HuH-7 (cell line): ENCODE data around the gene BRWD1.
"Not testable (repeated sequence)": the region's sequence is repeated elsewhere in the genome, so short reads cannot be mapped to it uniquely, and the experiment has no call there.

Source experiments
- DNase-seq: peaks from one replicate; pipeline ENCODE4 v3.0.0; 2011; ENCODE audit warnings: low spot score

The BRWD1 gene

GRCh38 chr21:39173716-39174680, 139.4 kb downstream of the BRWD1 start:
- DNase-seq: no peak

DNA sequence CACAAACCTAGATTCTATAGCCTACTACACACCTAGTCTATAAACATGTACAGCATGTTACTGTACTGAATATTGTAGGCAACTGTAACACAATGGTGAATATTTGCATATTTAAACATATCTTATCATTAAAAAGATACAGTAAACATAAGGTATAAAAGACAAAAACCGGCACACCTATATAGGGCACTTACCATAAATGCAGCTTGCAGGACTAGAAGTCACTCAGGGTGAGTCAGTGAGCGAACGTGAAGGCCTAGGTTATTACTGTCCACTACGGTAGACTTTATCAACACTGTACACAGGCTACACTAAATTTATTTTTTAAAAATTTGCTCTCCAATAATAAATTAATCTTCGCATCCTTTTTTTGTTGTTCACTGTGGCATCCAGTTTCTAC, 143.5 kb downstream of the BRWD1 start:
- no peak for DNase-seq

GRCh38 chr21:39168800-39169199, 144.6 kb downstream of the BRWD1 start:
- DNase-seq: no peak

GRCh38 chr21:39164523-39164922, 148.9 kb downstream of the BRWD1 start:
- no peak for DNase-seq

DNA sequence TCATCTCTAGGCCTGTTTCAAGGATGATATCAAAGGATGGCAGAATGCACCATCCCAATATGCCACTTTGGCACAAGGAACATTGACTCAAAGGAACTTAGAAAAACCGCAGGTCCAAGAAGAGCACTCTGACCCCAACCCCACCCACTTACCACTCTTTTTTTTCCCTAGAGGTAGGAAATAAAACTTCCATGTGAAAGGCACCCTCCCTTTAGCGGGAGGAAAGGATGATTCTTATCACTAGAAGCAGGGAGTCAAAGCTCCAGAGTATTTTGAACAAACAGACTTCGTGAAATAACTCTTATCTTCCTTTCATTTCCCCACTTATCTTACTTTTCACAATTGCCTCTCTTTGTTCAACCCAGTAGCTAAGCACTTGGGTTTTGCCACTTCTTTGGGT, 152.4 kb downstream of the BRWD1 start:
- no peak for DNase-seq

DNA sequence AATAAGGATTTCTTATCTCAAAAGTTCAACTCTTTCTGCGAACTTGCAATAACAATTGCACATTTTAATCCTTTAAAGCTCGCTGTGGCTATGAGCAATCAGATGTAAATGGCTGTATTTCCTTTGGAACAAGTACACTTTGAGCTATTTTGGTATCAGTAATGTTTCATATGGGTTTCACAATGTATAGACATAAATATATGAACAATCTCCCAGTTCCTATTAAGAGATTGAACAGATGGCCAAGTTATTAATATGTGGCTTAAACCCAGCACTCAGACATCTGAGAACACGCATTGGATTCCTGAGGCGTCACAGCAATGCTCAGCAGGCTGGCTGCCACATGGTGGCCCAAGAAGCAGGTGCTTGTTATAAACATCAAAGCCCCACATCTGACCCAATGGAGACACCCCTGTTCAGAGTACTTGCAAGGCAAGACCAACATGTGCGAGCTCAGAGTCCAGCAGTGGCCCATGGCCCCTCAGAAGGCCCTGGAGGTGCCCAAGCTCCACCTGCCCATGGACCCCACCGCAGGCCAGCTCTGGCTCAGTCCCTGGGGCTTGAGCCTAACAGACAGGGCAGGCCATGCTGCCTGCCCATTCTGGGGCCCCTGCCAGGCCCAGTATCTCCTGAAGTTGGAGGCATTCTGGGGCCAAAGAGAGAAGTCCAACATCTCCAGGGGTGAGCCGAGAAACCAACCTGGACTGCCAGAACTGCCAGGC, 153.9 kb downstream of the BRWD1 start:
- DNase-seq: no peak

- DNase-seq: not testable (repeated sequence)
Measured at GRCh38 chr21:39157241-39157640, 156.2 kb downstream of the BRWD1 start.

DNA sequence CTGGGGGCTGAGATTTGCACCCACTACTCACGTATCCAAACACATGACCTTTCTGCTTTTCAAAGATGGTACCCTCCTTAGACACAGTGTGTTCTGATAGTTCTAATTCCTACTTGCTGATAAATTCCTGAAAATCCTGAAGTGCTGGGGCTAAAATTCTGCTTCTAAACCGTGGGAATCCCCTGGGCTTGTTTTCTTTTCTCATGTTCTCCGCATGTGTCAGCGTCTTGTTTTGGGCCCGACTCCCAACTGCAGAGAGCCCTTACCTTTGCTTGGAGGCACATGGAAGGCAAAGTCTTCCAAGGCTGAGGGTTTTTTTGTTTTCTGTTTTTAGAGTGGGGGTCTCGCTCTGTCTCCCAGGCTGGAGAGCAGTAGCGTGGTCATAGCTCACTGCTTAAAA, 157.4 kb downstream of the BRWD1 start:
- no peak for DNase-seq

DNA sequence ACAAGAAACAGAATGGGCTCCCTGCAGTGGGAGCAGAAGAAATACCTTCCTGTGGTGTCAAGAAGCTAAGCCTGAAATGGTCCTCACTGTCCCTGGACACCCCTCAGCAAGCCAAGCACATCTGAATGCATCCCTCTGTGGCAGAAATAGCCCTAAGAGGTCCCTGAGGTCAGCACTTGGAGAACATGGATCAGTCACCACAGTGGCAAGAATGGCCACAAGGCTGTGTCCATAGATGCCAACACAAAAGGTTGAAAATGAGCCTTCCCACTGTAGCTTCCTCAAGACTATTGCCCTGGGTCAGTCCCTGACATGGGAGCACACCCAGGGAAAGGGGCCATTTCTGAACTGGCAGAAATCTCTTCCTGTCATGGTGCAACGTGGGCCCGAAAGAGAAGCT, 157.9 kb downstream of the BRWD1 start:
- DNase-seq: no peak

DNA sequence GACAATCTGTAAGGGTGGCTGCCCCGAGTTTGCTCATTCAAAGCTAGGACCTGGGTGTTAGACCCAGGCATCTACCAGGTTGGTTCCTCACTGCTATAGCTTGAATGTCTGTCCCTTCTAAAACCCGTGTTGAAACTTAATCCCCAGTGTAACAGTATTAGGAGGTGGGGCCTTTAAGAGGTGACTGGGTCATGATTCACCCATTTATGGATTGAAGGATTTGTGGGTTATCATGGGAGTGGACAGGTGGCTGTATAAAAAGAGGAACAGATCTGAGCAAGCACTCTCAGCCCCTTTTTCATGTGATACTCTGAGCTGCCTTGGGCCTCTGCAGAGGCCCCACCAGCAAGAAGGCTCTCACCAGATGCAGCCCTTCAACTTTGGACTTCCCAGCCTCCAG, 159.6 kb downstream of the BRWD1 start:
- no peak for DNase-seq

- DNase-seq: peak; percentile 42
Measured at GRCh38 chr21:39153373-39153772, 160.1 kb downstream of the BRWD1 start.

GRCh38 chr21:39152271-39152670, 161.2 kb downstream of the BRWD1 start:
- no peak for DNase-seq

DNA sequence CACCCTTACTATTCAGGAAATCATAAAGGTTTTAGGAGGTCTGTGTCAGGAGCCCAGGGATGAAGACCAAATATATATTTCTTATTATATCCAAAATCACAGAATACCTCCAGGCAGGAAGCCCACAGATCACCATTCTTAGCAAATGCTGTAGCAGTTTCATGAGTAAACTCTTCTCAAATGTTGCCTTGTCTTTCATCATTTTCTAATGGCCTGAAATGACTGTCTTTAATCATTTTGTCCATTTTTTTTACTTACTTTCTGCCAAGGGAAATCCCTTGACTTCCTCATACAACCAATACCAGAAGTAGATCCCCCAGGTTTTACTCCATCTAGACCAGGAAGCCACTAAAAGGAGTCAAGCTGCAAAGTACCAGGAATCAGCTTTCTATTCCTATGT, 162.6 kb downstream of the BRWD1 start:
- DNase-seq: no peak

DNA sequence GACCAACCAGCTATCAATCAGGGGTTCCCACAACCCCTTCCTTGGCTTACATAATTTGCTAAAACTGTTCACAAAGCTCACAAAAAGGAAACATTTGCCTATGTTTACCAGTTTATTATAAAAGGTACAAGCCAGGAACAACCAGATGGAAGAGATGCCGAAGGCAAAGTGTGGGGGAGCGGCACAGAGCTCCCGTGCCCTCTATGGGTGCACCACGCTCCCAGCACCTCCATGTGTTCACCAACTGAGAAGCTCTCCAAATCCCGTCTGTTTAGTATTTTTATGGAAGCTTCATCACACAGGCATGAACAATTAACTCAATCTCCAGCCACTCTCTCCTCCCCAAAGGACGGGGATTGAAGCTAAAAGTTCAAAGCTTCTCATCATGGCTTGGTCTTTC, 163.1 kb downstream of the BRWD1 start:
- no peak for DNase-seq

GRCh38 chr21:39149882-39150281, 163.6 kb downstream of the BRWD1 start:
- DNase-seq: no peak

DNA sequence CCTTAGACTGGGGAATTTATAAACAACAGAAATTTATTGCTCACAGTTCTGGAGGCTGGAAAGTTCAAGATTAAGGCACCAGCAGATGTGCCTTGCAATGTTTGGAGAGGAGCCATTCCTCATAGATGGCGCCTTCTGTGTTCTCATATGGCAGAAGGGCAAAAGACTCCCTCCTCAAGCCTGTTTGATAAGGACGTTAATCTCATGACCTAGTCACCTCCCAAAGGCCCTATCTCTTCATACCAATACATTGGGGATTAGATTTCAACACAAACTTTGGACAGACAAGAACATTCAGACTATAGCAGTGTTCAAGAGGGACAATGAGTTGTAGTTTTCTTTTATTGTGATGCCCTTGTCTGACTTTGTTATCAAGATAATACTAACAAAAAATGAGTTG, 164.5 kb downstream of the BRWD1 start:
- DNase-seq: no peak

GRCh38 chr21:39144191-39144590, 169.2 kb downstream of the BRWD1 start:
- no peak for DNase-seq

DNA sequence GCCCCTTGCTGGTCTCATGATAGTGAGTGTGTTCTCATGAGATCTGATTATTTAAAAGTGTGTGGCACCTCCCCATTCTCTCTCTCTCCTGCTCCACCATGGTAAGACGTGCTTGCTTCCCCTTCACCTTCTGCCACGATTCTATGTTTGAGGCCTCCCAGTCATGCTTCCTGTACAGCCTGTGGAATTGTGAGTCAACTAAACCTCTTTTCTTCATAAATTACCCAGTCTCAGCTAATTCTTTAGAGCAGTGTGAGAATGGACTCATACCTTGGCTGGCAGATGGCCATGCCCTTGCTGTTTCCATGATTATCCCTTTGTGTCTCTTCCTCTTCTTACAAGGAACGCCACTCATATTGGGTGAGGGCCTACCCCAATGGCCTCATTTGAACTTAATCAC, 170.5 kb downstream of the BRWD1 start:
- no peak for DNase-seq

DNA sequence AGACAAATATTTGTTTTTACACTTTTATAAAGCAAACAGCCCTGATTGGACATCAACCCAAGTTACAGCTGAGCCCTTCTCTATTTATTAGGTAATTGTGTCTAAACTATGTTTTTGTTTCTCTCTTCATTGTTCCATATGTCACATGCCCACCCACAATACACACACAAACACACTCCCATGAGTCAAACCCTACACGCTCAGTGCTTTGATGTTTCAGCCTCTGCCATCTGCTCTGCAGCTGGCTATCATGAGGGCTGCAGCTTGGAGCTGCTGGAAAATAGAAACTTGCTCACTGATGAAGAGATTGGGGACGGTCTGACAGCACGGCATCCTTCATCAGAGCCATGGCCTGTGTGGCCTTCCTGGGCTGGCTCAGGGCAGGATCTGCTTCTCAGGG, 171.9 kb downstream of the BRWD1 start:
- DNase-seq: no peak

GRCh38 chr21:39137248-39138178, 175.9 kb downstream of the BRWD1 start:
- DNase-seq: no peak

GRCh38 chr21:39136711-39137110, 176.7 kb downstream of the BRWD1 start:
- DNase-seq: no peak

- not testable (repeated sequence) for DNase-seq
Measured at GRCh38 chr21:39136138-39136537, 177.3 kb downstream of the BRWD1 start.
